MCF 10A (cell line): ENCODE measurements around the gene IRF2. TPM values are rescaled to one million over a fixed set of nuclear protein-coding genes. Genes with fewer than 3 reads are reported as not detected.

Source experiments
- BruUV-seq: library from RNA; stranded (reverse); fragments of 400-500 nt; replicated peaks from 2 replicates; lab custom pipeline; 2021; lab: Mats Ljungman, UMichigan
- CTCF ChIA-PET: fragments of 300-600 bp; sonication (Branson Sonifier 250); formaldehyde crosslinking; extraction: SDS; loops from one replicate; lab custom pipeline; 2021; ENCODE audit warnings: antibody characterized with exemption, inconsistent platforms; lab: Yijun Ruan, JAX
- POLR2A ChIA-PET: fragments of 300-600, 350-650 bp; sonication (Branson Sonifier 250); formaldehyde crosslinking; extraction: SDS; loops from one replicate; lab custom pipeline; 2020; ENCODE audit warnings: antibody characterized with exemption, inconsistent platforms; lab: Yijun Ruan, JAX
- DNase-seq: peaks from one replicate; pipeline ENCODE4 v3.0.0-alpha.2; 2018; ENCODE audit not compliant: unreplicated experiment
- H3K27ac Mint-ChIP-seq: one replicate; pipeline ENCODE4 v1.8.0; 2022; ENCODE audit warnings: mild to moderate bottlenecking, low read depth, mixed read lengths; ENCODE audit not compliant: unreplicated experiment
- H3K27me3 Mint-ChIP-seq: one replicate; pipeline ENCODE4 v1.8.0; 2022; ENCODE audit warnings: mixed read lengths; ENCODE audit not compliant: insufficient read depth, unreplicated experiment
- H3K36me3 Mint-ChIP-seq: one replicate; pipeline ENCODE4 v1.8.0; 2022; ENCODE audit warnings: mild to moderate bottlenecking, moderate library complexity, mixed read lengths; ENCODE audit not compliant: insufficient read depth, unreplicated experiment
- H3K4me1 Mint-ChIP-seq: one replicate; pipeline ENCODE4 v1.8.0; 2022; ENCODE audit warnings: mixed read lengths; ENCODE audit not compliant: insufficient read depth, unreplicated experiment
- H3K4me3 Mint-ChIP-seq: one replicate; pipeline ENCODE4 v1.8.0; 2022; ENCODE audit warnings: mild to moderate bottlenecking, moderate library complexity, mixed read lengths; ENCODE audit not compliant: unreplicated experiment
- H3K9me3 Mint-ChIP-seq: one replicate; pipeline ENCODE4 v1.8.0; 2022; ENCODE audit warnings: mixed read lengths; ENCODE audit not compliant: unreplicated experiment
- intact Hi-C: fragments of 100-400 bp; cut with micrococcal nuclease; formaldehyde crosslinking; loops from 2 replicates; pipeline ENCODE4 v1.14.1; 2022
- total RNA-seq: library from RNA; stranded (reverse); gene quantifications from 2 replicates; pipeline ENCODE4 v1.2.3, GENCODE V29; 2022
- TF ChIP-seq, protein P1 (sequence below): fragments of 200-600 bp; IDR thresholded peaks from one replicate; pipeline ENCODE4 v1.8.0; 2022; ENCODE audit warnings: antibody characterized with exemption, mild to moderate bottlenecking; ENCODE audit not compliant: unreplicated experiment

The IRF2 gene
- total RNA-seq, 1 experiment from 2014 or later: 20.8 TPM

DNA sequence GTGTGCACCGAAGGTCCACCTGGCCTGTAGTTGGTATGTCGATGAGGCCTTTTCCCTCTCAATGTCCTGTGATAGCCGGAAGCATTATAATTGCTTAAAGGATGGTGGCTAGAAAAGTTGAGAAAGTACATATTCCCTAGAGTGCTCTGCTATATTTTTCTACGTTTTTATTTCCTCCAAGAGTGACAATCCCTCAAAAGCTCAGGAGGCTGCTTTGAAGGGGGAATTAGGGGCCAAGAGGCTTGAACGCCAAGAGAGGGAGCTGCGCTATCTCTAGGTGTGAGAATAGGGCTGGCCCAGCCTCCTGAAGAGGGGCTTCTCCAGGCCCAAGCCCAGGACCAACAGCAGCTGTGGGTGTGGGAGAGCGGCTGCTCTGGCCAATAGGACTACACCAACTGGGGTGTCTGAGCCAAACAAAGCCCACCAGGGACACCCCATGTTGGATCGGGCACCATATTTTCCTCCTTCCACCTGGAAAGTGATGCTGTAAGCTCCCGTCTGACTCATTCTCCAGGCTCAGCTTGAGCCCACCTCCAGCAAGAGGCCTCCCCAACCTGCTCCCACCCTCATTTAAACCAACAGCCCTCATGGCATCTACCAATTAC lies 124.0 kb downstream of the IRF2 start:
- no peak for DNase-seq
- no peaks in the 10 kb centered on the region for H3K27me3 Mint-ChIP-seq
- TF ChIP-seq, protein P1, sequence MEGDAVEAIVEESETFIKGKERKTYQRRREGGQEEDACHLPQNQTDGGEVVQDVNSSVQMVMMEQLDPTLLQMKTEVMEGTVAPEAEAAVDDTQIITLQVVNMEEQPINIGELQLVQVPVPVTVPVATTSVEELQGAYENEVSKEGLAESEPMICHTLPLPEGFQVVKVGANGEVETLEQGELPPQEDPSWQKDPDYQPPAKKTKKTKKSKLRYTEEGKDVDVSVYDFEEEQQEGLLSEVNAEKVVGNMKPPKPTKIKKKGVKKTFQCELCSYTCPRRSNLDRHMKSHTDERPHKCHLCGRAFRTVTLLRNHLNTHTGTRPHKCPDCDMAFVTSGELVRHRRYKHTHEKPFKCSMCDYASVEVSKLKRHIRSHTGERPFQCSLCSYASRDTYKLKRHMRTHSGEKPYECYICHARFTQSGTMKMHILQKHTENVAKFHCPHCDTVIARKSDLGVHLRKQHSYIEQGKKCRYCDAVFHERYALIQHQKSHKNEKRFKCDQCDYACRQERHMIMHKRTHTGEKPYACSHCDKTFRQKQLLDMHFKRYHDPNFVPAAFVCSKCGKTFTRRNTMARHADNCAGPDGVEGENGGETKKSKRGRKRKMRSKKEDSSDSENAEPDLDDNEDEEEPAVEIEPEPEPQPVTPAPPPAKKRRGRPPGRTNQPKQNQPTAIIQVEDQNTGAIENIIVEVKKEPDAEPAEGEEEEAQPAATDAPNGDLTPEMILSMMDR: no peak
- no TSS peak for BruUV-seq
- ChIA-PET POLR2A (no interaction called here), CTCF (no interaction called here)
- H3K4me1 Mint-ChIP-seq: peaks cover 11% of the 10 kb centered on the region
- H3K9me3 Mint-ChIP-seq: no peaks in the 10 kb centered on the region
- H3K4me3 Mint-ChIP-seq: no peak overlapping the region
- H3K27ac Mint-ChIP-seq: no peak overlapping the region
- intact Hi-C loops: no loop called here
- H3K36me3 Mint-ChIP-seq: no peaks in the 10 kb centered on the region

DNA sequence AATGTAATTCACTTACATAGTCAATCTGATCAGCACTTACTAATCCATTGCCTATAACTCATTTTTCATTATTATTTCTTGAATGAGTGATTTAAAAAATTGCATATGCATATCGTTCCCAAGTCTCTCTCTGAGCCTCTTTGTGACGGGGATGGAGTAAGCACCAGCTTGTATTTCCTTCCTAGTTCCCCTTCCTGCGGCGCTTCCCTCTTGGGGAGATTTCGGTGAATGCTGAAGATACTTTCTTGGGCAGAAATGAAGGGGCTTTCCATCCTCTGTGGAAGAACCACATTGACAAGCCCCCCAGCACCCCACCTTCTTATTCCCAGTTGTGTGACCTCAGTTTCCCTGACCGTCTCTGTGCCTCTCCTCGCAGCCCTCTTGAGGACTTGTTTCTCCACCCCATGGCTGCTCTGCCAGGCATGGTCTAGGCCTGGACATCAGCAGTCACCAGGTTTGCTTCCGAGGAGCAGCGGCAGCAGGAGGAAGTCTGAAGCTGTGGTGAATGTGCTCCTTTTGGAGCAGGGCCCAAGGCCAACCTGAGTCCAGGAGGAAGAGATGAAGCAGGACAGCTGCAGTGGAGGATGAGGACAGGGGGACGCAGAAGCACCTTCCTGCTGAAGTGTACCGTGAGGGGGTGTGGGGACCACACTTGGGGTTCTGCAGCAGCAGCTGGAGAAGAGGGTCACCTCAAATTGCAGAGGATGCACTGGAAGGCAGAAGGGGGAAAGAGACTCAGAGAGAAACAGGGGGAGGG lies 124.9 kb downstream of the IRF2 start:
- Mint-ChIP-seq H3K36me3 (no peaks in the 10 kb centered on the region), H3K27ac (no peak overlapping the region), H3K9me3 (no peaks in the 10 kb centered on the region), H3K4me3 (no peak overlapping the region), H3K27me3 (no peaks in the 10 kb centered on the region), H3K4me1 (peaks cover 8% of the 10 kb centered on the region)
- no TSS peak for BruUV-seq
- intact Hi-C loops: no loop called here
- TF ChIP-seq, protein P1: no peak
- POLR2A ChIA-PET: interaction anchor here (1.1 kb wide), 1 partner anchor 34 kb away, joined by 3 read pairs; no protein-coding TSS in a partner anchor
- no peak for DNase-seq
- CTCF ChIA-PET: interaction anchor here (0.6 kb wide), 1 partner anchor 13 kb away, joined by 3 read pairs; no protein-coding TSS in a partner anchor

DNA sequence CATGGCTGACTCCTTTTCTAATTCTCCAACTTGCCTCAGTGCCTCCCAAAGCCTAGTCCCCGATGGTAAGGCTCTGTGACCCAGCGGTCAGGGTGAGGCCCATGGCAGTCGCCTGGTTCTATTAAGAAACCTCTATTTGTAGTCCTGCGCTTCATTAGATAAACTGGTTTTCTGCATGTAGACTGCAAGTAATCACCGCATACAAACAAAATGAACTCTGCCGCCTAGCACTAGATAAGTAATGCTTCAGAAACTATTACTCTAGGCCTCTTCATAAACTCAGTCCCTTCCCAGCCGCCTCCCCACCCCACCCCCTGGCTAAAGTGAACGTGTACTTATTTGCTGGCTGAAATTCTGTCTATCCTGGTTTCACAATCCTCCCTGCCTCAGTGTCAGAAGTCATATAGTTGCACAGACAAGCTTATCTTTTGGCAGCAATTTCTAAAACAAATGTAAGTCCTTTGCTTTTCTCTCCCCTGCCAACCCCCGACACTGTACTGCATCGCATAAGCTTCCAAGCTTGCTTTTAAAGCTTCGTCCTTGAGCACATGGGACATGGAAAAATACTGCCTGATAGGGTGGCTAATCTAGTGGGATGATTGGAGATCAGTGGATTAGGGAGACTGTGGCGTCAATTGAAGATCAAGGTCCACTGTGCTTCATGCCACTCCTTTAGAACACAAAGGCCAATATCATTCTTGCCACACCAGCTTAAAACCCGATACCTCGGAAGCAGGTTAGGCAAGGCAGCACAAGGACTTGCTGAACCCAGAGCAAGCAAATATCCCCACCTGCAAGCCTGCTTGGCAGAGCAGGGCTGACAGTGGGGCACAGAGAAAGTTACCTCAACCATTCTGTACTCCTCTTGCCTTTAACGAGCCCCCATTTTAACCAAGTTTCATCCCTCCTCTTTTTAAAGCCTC lies 125.8 kb downstream of the IRF2 start:
- H3K27me3 Mint-ChIP-seq: no peaks in the 10 kb centered on the region
- no peak overlapping the region for H3K4me3 Mint-ChIP-seq
- intact Hi-C loops: no loop called here
- peaks cover 8% of the 10 kb centered on the region for H3K4me1 Mint-ChIP-seq
- ChIA-PET POLR2A (interaction anchor here (1.1 to 1.9 kb wide), 3 partner anchors 11 to 126 kb away, joined by 3 to 6 read pairs (median 5); no protein-coding TSS in a partner anchor), CTCF (interaction anchor here (0.6 to 1.2 kb wide), 3 partner anchors 8 to 84 kb away, joined by 3 read pairs; no protein-coding TSS in a partner anchor)
- BruUV-seq: no TSS peak
- TF ChIP-seq, protein P1: no peak
- DNase-seq: no peak
- no peak overlapping the region for H3K27ac Mint-ChIP-seq
- no peaks in the 10 kb centered on the region for H3K36me3 Mint-ChIP-seq
- H3K9me3 Mint-ChIP-seq: no peaks in the 10 kb centered on the region
